SK-N-SH (cell line): ENCODE results near the gene GRIN2A. TPM values are rescaled to one million over a fixed set of nuclear protein-coding genes. Genes with fewer than 3 reads are reported as not detected.

Source experiments
- CTCF ChIA-PET: fragments of 300-600, 350-600 bp; formaldehyde crosslinking; extraction: SDS; loops from one replicate; lab custom pipeline; 2021; lab: Yijun Ruan, JAX
- POLR2A ChIA-PET: fragments of 350-600 bp; sonication (Branson Sonifier 250); formaldehyde crosslinking; extraction: SDS; loops from one replicate; lab custom pipeline; 2020; ENCODE audit warnings: antibody characterized with exemption, inconsistent platforms; lab: Yijun Ruan, JAX
- DNase-seq: peaks from one replicate; pipeline ENCODE4 v3.0.0; 2012
- H2AFZ ChIP-seq: fragments of 200-600 bp; sonication (generic); 2 replicates; pipeline ENCODE4 v1.8.1; 2016; ENCODE audit warnings: antibody characterized with exemption, mild to moderate bottlenecking, low read depth
- H3F3A ChIP-seq: fragments of 200-600 bp; sonication (generic); replicated peaks from 2 replicates; pipeline ENCODE3; 2016; ENCODE audit warnings: antibody characterized with exemption, mild to moderate bottlenecking; ENCODE audit not compliant: insufficient read depth
- H3K27ac ChIP-seq, 2 experiments: fragments of 200-500 bp in 1 of 2; fragments of 200-600 bp in 1 of 2; sonication (Bioruptor generic) in 1 of 2; sonication (generic), shearing (Covaris generic) in 1 of 2; 2 replicates each; pipeline versions ENCODE4 v1.5.1 to v1.6.1; 2014 to 2016; ENCODE audit warnings: low read depth in 2 of 2, inconsistent platforms in 1 of 2, low read length in 1 of 2, mild to moderate bottlenecking in 1 of 2, mixed read lengths in 1 of 2
- H3K27me3 ChIP-seq: fragments of 200-600 bp; sonication (generic), shearing (Covaris generic); 2 replicates; pipeline ENCODE4 v1.6.1; 2016; ENCODE audit warnings: mixed run types; ENCODE audit not compliant: insufficient read depth
- H3K36me3 ChIP-seq, 2 experiments: fragments of 200-500 bp in 1 of 2; fragments of 200-600 bp in 1 of 2; sonication (Bioruptor generic) in 1 of 2; sonication (generic) in 1 of 2; replicated peaks in 1 of 2; 2 replicates each; pipeline versions ENCODE3 to v1.5.1; 2014 to 2016; ENCODE audit warnings: low read length in 1 of 2, mild to moderate bottlenecking in 1 of 2; ENCODE audit not compliant: insufficient read depth in 2 of 2, control insufficient read depth in 1 of 2
- H3K4me1 ChIP-seq, 2 experiments: fragments of 200-500 bp in 1 of 2; fragments of 200-600 bp in 1 of 2; sonication (Bioruptor generic) in 1 of 2; sonication (generic), shearing (Covaris generic) in 1 of 2; 2 replicates each; pipeline versions ENCODE4 v1.5.1 to v1.6.1; 2014 to 2016; ENCODE audit warnings: low read depth in 1 of 2, low read length in 1 of 2, mixed run types in 1 of 2; ENCODE audit not compliant: insufficient read depth in 2 of 2, control insufficient read depth in 1 of 2
- H3K4me2 ChIP-seq: fragments of 200-600 bp; sonication (generic), shearing (Covaris generic); 2 replicates; pipeline ENCODE4 v1.6.1; 2017; ENCODE audit warnings: mixed run types
- H3K4me3 ChIP-seq, 2 experiments: fragments of 200-500 bp in 1 of 2; fragments of 200-600 bp in 1 of 2; sonication (Bioruptor generic) in 1 of 2; sonication (generic), shearing (Covaris generic) in 1 of 2; 2 replicates each; pipeline versions ENCODE4 v1.5.1 to v1.8.1; 2014 to 2016; ENCODE audit warnings: low read depth in 2 of 2, inconsistent platforms in 1 of 2, low read length in 1 of 2, mild to moderate bottlenecking in 1 of 2, mixed read lengths in 1 of 2, moderate library complexity in 1 of 2
- H3K79me2 ChIP-seq: fragments of 200-600 bp; sonication (generic); 2 replicates; pipeline ENCODE4 v1.8.1; 2017; ENCODE audit warnings: mild to moderate bottlenecking; ENCODE audit not compliant: insufficient read depth
- H3K9ac ChIP-seq: fragments of 200-600 bp; sonication (generic); 2 replicates; pipeline ENCODE4 v1.6.1; 2017; ENCODE audit warnings: mixed run types
- H3K9me2 ChIP-seq: fragments of 200-600 bp; sonication (generic); 2 replicates; pipeline ENCODE4 v1.6.1; 2017; ENCODE audit warnings: mixed run types
- H3K9me3 ChIP-seq: fragments of 200-600 bp; sonication (generic); 2 replicates; pipeline ENCODE4 v1.6.1; 2017; ENCODE audit warnings: mixed run types, mild to moderate bottlenecking, moderate library complexity
- H4K20me1 ChIP-seq: fragments of 200-600 bp; sonication (generic); 2 replicates; pipeline ENCODE4 v1.6.1; 2017; ENCODE audit warnings: mild to moderate bottlenecking, mixed run types; ENCODE audit not compliant: insufficient read depth
- GATA2 ChIP-seq: sonication (generic); formaldehyde crosslinking; IDR thresholded peaks from 2 replicates; pipeline ENCODE4 v1.5.0; 2020; ENCODE audit warnings: mild to moderate bottlenecking, missing genetic modification reagents
- MEF2A ChIP-seq: IDR thresholded peaks from 2 replicates; pipeline ENCODE4 v1.4.0; 2012; ENCODE audit warnings: low read depth, borderline replicate concordance
- MXI1 ChIP-seq: IDR thresholded peaks from 2 replicates; pipeline ENCODE4 v1.6.1; 2012; ENCODE audit warnings: mild to moderate bottlenecking, low read depth, low read length, improper control_type of control experiment
- NFIC ChIP-seq: IDR thresholded peaks from 2 replicates; pipeline ENCODE4 v1.4.0; 2012; ENCODE audit warnings: borderline replicate concordance
- NRF1 ChIP-seq: IDR thresholded peaks from 2 replicates; pipeline ENCODE4 v1.6.1; 2012; ENCODE audit warnings: low read depth, mild to moderate bottlenecking, low read length
- POLR2AphosphoS5 ChIP-seq: IDR thresholded peaks from 2 replicates; pipeline ENCODE4 v1.6.1; 2012; ENCODE audit warnings: low read depth, low read length
- RCOR1 ChIP-seq: fragments of 150-350 bp; IDR thresholded peaks from 2 replicates; pipeline ENCODE4 v1.6.1; 2017; ENCODE audit warnings: antibody characterized with exemption, low read length
- RXRA ChIP-seq: IDR thresholded peaks from 2 replicates; pipeline ENCODE4 v1.4.0; 2012; ENCODE audit warnings: low read depth, mild to moderate bottlenecking, borderline replicate concordance
- SIN3A ChIP-seq: IDR thresholded peaks from 2 replicates; pipeline ENCODE4 v1.6.1; 2012; ENCODE audit warnings: low read depth, mild to moderate bottlenecking, low read length, moderate library complexity, borderline replicate concordance
- TEAD4 ChIP-seq: IDR thresholded peaks from 2 replicates; pipeline ENCODE4 v1.4.0; 2012; ENCODE audit warnings: mild to moderate bottlenecking, borderline replicate concordance; ENCODE audit not compliant: insufficient read depth
- YY1 ChIP-seq: IDR thresholded peaks from 2 replicates; pipeline ENCODE4 v1.4.0; 2012; ENCODE audit warnings: low read depth, mild to moderate bottlenecking
- WGBS: methylation state at CpG from one replicate; pipeline ENCODE4 v1.1.6; 2017; ENCODE audit warnings: low lambda C conversion rate; 5-methylcytosine and 5-hydroxymethylcytosine counted together
- polyA plus RNA-seq, 3 experiments: library from polyadenylated mRNA; depleted of rRNA; stranded (reverse); fragments of >200 nt; gene quantifications; 2 replicates each; pipeline ENCODE4 v1.2.3, GENCODE V29; 2012
- TF ChIP-seq, protein P1 (sequence below): IDR thresholded peaks from 2 replicates; pipeline ENCODE4 v1.4.0; 2012; ENCODE audit warnings: low read depth
- TF ChIP-seq, protein P2 (sequence below): IDR thresholded peaks from 2 replicates; pipeline ENCODE4; 2012
- TF ChIP-seq, protein P3 (sequence below): IDR thresholded peaks from 2 replicates; pipeline ENCODE4 v1.4.0; 2012; ENCODE audit warnings: low read depth, borderline replicate concordance

Gene GRIN2A
- polyA plus RNA-seq, 1 of the 3 experiments (the other 2 are of a cell fraction), result not detected

DNA sequence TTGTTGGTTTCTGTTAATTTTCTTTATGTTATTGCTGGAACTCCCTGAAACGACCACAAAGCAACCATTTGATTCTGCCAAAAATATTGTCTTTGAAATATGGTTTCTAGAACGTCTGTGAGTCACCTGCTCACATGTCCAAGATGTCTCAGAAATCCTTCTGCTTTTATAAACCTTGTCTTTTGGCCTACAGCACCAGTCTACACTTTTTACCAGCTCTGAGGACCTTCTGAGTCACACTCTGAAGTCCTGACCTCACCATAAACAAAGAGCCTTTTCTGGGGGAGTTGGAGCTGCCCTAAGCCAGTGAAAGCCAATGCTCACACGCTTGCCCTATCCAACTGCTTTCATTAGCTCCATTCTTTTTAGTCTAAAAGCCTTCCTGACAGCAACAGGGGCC is 55.5 kb downstream of the GRIN2A start:
- Histone ChIP-seq H3K9me2 (no peaks in the 10 kb centered on the region), H3K4me3 (no peak overlapping the region), H3F3A (no peaks in the 10 kb centered on the region), H3K9me3 (no peaks in the 10 kb centered on the region), H3K27ac (no peak overlapping the region), H3K27me3 (no peaks in the 10 kb centered on the region), H3K9ac (no peak overlapping the region), H3K4me1 (no peaks in the 10 kb centered on the region; a peak in 1 of 4 replicates), H3K4me2 (no peak overlapping the region), H2AFZ (no peak overlapping the region), H3K79me2 (no peaks in the 10 kb centered on the region), H3K36me3 (no peaks in the 10 kb centered on the region), H4K20me1 (no peaks in the 10 kb centered on the region)
- ChIA-PET POLR2A (no interaction called here), CTCF (no interaction called here)
- TF ChIP-seq MEF2A, result no peak
- TF ChIP-seq TEAD4, result no peak
- no peak for TF ChIP-seq RXRA
- TF ChIP-seq SIN3A, result no peak
- TF ChIP-seq RCOR1, result no peak
- TF ChIP-seq, protein P1, sequence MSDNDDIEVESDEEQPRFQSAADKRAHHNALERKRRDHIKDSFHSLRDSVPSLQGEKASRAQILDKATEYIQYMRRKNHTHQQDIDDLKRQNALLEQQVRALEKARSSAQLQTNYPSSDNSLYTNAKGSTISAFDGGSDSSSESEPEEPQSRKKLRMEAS, result no peak
- TF ChIP-seq, protein P2, sequence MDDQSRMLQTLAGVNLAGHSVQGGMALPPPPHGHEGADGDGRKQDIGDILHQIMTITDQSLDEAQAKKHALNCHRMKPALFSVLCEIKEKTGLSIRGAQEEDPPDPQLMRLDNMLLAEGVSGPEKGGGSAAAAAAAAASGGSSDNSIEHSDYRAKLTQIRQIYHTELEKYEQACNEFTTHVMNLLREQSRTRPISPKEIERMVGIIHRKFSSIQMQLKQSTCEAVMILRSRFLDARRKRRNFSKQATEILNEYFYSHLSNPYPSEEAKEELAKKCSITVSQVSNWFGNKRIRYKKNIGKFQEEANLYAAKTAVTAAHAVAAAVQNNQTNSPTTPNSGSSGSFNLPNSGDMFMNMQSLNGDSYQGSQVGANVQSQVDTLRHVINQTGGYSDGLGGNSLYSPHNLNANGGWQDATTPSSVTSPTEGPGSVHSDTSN, result no peak
- no peak for TF ChIP-seq GATA2 (CRISPR knock-in tag)
- TF ChIP-seq NRF1, result no peak
- no peak for TF ChIP-seq POLR2AphosphoS5
- TF ChIP-seq, protein P3, sequence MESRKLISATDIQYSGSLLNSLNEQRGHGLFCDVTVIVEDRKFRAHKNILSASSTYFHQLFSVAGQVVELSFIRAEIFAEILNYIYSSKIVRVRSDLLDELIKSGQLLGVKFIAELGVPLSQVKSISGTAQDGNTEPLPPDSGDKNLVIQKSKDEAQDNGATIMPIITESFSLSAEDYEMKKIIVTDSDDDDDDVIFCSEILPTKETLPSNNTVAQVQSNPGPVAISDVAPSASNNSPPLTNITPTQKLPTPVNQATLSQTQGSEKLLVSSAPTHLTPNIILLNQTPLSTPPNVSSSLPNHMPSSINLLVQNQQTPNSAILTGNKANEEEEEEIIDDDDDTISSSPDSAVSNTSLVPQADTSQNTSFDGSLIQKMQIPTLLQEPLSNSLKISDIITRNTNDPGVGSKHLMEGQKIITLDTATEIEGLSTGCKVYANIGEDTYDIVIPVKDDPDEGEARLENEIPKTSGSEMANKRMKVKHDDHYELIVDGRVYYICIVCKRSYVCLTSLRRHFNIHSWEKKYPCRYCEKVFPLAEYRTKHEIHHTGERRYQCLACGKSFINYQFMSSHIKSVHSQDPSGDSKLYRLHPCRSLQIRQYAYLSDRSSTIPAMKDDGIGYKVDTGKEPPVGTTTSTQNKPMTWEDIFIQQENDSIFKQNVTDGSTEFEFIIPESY, result no peak
- WGBS, result 3% methylated on average over 3 of the region's 3 CpGs
- no peak for DNase-seq

DNA sequence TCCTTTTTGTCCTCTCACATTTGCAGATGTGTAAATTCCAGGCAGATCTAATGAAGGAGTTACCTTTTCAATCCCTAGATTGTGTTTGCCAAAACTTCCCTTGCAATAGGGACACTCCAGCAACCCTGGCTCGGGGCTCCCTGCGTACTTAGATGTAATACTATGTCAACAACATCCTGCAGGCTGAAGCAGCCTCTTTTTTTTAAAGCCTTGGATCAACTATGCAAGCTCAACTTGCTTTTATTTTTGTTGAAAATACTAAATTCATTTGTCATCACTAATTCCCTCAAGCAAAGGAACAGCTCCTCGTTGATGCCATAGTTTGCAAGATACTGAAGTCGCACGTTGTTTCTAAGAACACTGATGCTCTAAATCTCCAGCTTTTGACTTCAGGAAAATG is 59.1 kb downstream of the GRIN2A start:
- H3K79me2 ChIP-seq, result no peaks in the 10 kb centered on the region
- CTCF ChIA-PET, result interaction anchor here (0.7 to 2.9 kb wide), 6 partner anchors 13 to 475 kb away, joined by 3 to 8 read pairs (median 4); no protein-coding TSS in a partner anchor
- DNase-seq, result no peak
- no peaks in the 10 kb centered on the region; a peak in 1 of 4 replicates for H3K4me1 ChIP-seq
- H2AFZ ChIP-seq, result no peak overlapping the region
- H4K20me1 ChIP-seq, result no peaks in the 10 kb centered on the region
- POLR2A ChIA-PET, result no interaction called here
- no peaks in the 10 kb centered on the region for H3F3A ChIP-seq
- WGBS, result 39% methylated on average over 5 of the region's 5 CpGs
- TF ChIP-seq TEAD4 (no peak), NFIC (no peak), RCOR1 (no peak), MEF2A (no peak), RXRA (no peak), YY1 (no peak), MXI1 (no peak)
- H3K27me3 ChIP-seq, result no peaks in the 10 kb centered on the region
- no peaks in the 10 kb centered on the region for H3K36me3 ChIP-seq
- no peak overlapping the region for H3K27ac ChIP-seq
- H3K9ac ChIP-seq, result no peak overlapping the region
- H3K9me2 ChIP-seq, result no peaks in the 10 kb centered on the region
- no peaks in the 10 kb centered on the region for H3K9me3 ChIP-seq
- no peak overlapping the region for H3K4me3 ChIP-seq
- no peak overlapping the region for H3K4me2 ChIP-seq
